ENCODE measurements around the gene ERC1. TPM values are rescaled to one million over a fixed set of nuclear protein-coding genes. Genes with fewer than 3 reads are reported as not detected.
"Not testable (repeated sequence)": the region's sequence is repeated elsewhere in the genome, so short reads cannot be mapped to it uniquely, and the experiment has no call there.

The ERC1 gene
- total and polyA plus RNA-seq, 4 donors: 7.4 to 78.2 (median 39.8) TPM

DNA sequence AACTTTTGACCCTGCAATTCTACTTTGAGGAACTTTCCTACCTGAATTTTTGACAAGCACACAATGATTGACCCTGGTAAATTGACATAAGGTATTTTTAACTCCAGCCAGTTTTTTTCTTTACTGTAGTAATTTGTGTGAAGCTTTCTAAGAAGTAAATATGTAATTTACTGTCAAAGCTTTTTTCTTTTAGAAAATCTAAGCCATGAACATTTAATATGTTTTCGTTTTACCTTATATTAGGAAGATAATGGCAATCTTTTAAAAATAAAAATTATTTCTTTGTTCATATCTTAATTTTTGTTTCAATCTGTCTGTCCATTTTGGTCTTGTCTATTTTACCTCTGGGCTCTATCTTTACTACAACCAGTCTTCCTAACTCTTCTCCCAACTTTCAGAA lies 323.5 kb downstream of the ERC1 start:
- Histone ChIP-seq H3K9me3 (ENCODE audit: control insufficient read depth in 4 of 4, insufficient read depth in 3 of 4, low read length in 3 of 4) (no peaks in the 10 kb centered on the region), H3K9ac (ENCODE audit: insufficient read depth in 1 of 2, low read length in 2 of 2) (no peak overlapping the region), H3K36me3 (ENCODE audit: control insufficient read depth in 4 of 4, insufficient read depth in 4 of 4, low read length in 4 of 4) (peaks cover 0 to 2% (median under 1%) of the 10 kb centered on the region in 4 donors), H3K4me3 (no peak overlapping the region), H3K27me3 (ENCODE audit: control insufficient read depth in 3 of 3, insufficient read depth in 3 of 3, low read length in 2 of 3) (no peaks in the 10 kb centered on the region), H3K4me1 (ENCODE audit: control insufficient read depth in 5 of 5, insufficient read depth in 5 of 5, low read length in 5 of 5) (peaks cover 0 to 16% (median 7%) of the 10 kb centered on the region in 5 donors), H3K27ac (ENCODE audit: low read depth in 1 of 2, low read length in 1 of 2) (no peak overlapping the region)
- DNase-seq (no peak), ATAC-seq (ENCODE audit: insufficient read depth, low FRiP score) (no peak)
- WGBS, 2 donors: 50 to 94% methylated on average over 1 of the region's 1 CpG
- TF ChIP-seq, protein P1, sequence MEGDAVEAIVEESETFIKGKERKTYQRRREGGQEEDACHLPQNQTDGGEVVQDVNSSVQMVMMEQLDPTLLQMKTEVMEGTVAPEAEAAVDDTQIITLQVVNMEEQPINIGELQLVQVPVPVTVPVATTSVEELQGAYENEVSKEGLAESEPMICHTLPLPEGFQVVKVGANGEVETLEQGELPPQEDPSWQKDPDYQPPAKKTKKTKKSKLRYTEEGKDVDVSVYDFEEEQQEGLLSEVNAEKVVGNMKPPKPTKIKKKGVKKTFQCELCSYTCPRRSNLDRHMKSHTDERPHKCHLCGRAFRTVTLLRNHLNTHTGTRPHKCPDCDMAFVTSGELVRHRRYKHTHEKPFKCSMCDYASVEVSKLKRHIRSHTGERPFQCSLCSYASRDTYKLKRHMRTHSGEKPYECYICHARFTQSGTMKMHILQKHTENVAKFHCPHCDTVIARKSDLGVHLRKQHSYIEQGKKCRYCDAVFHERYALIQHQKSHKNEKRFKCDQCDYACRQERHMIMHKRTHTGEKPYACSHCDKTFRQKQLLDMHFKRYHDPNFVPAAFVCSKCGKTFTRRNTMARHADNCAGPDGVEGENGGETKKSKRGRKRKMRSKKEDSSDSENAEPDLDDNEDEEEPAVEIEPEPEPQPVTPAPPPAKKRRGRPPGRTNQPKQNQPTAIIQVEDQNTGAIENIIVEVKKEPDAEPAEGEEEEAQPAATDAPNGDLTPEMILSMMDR (IDR thresholded peaks at IDR 0.05; ENCODE audit: control extremely low read depth, extremely low read depth): no peak

DNA sequence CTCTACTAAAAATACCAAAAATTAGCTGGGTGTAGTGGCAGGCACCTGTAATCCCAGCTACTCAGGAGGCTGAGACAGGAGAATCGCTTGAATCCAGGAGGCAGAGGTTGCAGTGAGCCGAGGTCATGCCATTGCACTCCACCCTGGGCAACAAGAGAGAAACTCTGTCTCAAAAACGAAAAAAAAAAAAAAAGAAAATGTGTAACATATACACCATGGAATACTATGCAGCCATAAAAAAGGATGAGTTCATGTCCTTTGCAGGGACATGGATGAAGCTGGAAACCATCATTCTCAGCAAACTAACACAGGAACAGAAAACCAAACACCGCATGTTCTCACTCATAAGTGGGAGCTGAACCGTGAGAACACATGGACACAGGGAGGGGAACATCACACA lies 326.0 kb downstream of the ERC1 start:
- not testable (repeated sequence) for DNase-seq; H3K27ac ChIP-seq (ENCODE audit: low read depth in 1 of 2, low read length in 1 of 2); H3K9me3 ChIP-seq (ENCODE audit: control insufficient read depth in 4 of 4, insufficient read depth in 3 of 4, low read length in 3 of 4); H3K27me3 ChIP-seq (ENCODE audit: control insufficient read depth in 3 of 3, insufficient read depth in 3 of 3, low read length in 2 of 3); H3K36me3 ChIP-seq (ENCODE audit: control insufficient read depth in 4 of 4, insufficient read depth in 4 of 4, low read length in 4 of 4); ATAC-seq (ENCODE audit: insufficient read depth, low FRiP score); H3K4me3 ChIP-seq; H3K9ac ChIP-seq (ENCODE audit: insufficient read depth in 1 of 2, low read length in 2 of 2)
- WGBS, 2 donors: 97 to 99% methylated on average over 5 of the region's 5 CpGs
- H3K4me1 ChIP-seq (ENCODE audit: control insufficient read depth in 5 of 5, insufficient read depth in 5 of 5, low read length in 5 of 5): peaks cover 0 to 20% (median 6%) of the 10 kb centered on the region in 5 donors

DNA sequence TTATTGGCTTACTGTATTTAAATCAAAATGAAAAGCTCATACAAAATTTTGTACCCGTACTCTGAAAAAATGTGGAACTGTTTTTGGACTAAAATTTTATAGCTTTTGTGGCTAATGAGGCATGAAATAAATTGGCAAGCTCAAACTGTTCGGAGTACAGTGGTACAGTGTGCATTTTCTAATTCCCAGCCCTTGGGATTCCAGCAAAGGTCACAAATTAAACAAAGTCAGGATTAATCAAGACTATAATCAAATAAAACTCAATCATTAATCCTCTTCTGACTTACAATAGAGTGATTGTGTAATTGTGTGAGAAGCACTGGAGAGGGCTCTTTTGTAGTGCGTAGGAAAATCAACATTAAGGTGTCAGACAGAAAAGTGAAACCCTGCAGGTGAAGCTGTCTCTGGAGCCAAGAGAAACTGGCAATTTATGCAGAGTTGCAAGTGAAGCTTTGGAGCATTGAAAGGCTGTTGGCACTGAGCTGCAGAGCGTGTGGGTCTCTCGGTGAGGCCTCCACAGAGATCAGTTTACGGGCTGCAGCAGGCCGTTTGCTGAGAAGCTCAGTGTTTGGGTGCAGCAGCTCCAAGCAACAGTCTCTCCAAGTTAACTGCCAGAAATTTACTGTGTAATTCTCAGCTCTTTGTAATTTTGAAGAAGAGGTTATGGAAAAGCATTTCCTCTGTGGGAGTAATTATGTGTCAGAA lies 327.5 kb downstream of the ERC1 start:
- 51 to 68% methylated on average over 7 of the region's 7 CpGs for WGBS, 2 donors
- peaks cover 0 to 2% (median under 1%) of the 10 kb centered on the region in 4 donors for H3K36me3 ChIP-seq (ENCODE audit: control insufficient read depth in 4 of 4, insufficient read depth in 4 of 4, low read length in 4 of 4)
- TF ChIP-seq, protein P1 (IDR thresholded peaks at IDR 0.05; ENCODE audit: control extremely low read depth, extremely low read depth): no peak
- ATAC-seq (ENCODE audit: insufficient read depth, low FRiP score) (peak; percentile 41), DNase-seq (peak; percentile 73 to 85 (median 85))
- H3K27ac ChIP-seq (ENCODE audit: low read depth in 1 of 2, low read length in 1 of 2): peak overlapping the region in 1 of 2 donors; percentile 37
- H3K9me3 ChIP-seq (ENCODE audit: control insufficient read depth in 4 of 4, insufficient read depth in 3 of 4, low read length in 3 of 4): no peaks in the 10 kb centered on the region
- peak overlapping the region in 1 of 2 donors; percentile 70 for H3K9ac ChIP-seq (ENCODE audit: insufficient read depth in 1 of 2, low read length in 2 of 2)
- no peak overlapping the region for H3K4me3 ChIP-seq
- no peaks in the 10 kb centered on the region for H3K27me3 ChIP-seq (ENCODE audit: control insufficient read depth in 3 of 3, insufficient read depth in 3 of 3, low read length in 2 of 3)
- H3K4me1 ChIP-seq (ENCODE audit: control insufficient read depth in 5 of 5, insufficient read depth in 5 of 5, low read length in 5 of 5): peaks cover 0 to 20% (median 3%) of the 10 kb centered on the region in 5 donors

DNA sequence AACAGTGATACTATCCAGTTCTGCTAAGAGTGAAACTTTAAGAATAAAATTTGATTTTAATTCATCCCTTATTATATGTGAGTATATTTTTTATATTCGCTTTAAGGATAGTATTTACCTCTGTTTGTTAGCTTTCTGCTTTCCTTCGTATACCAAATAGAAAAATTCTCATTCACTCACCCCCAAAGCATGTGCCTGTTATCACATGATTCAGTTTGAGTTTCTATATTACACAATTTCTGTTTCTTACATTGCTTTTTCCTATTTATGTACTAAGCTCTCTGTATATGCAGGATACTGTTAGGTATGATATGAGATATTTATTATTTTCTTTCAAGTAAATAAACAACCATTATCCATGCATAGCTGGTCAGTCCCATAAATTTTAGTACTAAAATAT lies 328.2 kb downstream of the ERC1 start:
- DNase-seq (peak in 1 of 3 donors; percentile 47), ATAC-seq (ENCODE audit: insufficient read depth, low FRiP score) (no peak)
- 62 to 68% methylated on average over 2 of the region's 2 CpGs for WGBS, 2 donors
- H3K36me3 ChIP-seq (ENCODE audit: control insufficient read depth in 4 of 4, insufficient read depth in 4 of 4, low read length in 4 of 4): peaks cover 0 to 2% (median 0%) of the 10 kb centered on the region in 4 donors
- H3K9ac ChIP-seq (ENCODE audit: insufficient read depth in 1 of 2, low read length in 2 of 2): no peak overlapping the region
- no peak overlapping the region for H3K4me3 ChIP-seq
- H3K9me3 ChIP-seq (ENCODE audit: control insufficient read depth in 4 of 4, insufficient read depth in 3 of 4, low read length in 3 of 4): no peaks in the 10 kb centered on the region
- H3K27ac ChIP-seq (ENCODE audit: low read depth in 1 of 2, low read length in 1 of 2): no peak overlapping the region
- peaks cover 3 to 26% (median 4%) of the 10 kb centered on the region in 5 donors for H3K4me1 ChIP-seq (ENCODE audit: control insufficient read depth in 5 of 5, insufficient read depth in 5 of 5, low read length in 5 of 5)
- TF ChIP-seq, protein P1 (IDR thresholded peaks at IDR 0.05; ENCODE audit: control extremely low read depth, extremely low read depth): no peak
- H3K27me3 ChIP-seq (ENCODE audit: control insufficient read depth in 3 of 3, insufficient read depth in 3 of 3, low read length in 2 of 3): no peaks in the 10 kb centered on the region

Data from lung (tissue), 12 donors.